GM21528 (cell line): ENCODE measurements around the gene MAGI1.

Source experiments
- ATAC-seq: cut with Tn5 transposase; IDR thresholded peaks from one replicate; pipeline ENCODE4 v1.9.1; 2021; ENCODE audit warnings: mild to moderate bottlenecking, moderate library complexity; ENCODE audit not compliant: unreplicated experiment, low FRiP score

Gene MAGI1

GRCh38 chr3:66017084-66017483 lies 21.6 kb downstream of the MAGI1 start:
- no peak for ATAC-seq

GRCh38 chr3:66015841-66016240 lies 22.9 kb downstream of the MAGI1 start:
- no peak for ATAC-seq

GRCh38 chr3:66014651-66015050 lies 24.1 kb downstream of the MAGI1 start:
- no peak for ATAC-seq

GRCh38 chr3:66014056-66014455 lies 24.7 kb downstream of the MAGI1 start:
- ATAC-seq, result no peak

GRCh38 chr3:66012711-66013110 lies 26.0 kb downstream of the MAGI1 start:
- ATAC-seq, result no peak

- no peak for ATAC-seq
Measured at GRCh38 chr3:66010739-66011655, 27.7 kb downstream of the MAGI1 start.

GRCh38 chr3:66010348-66010738 lies 28.4 kb downstream of the MAGI1 start:
- ATAC-seq, result no peak

GRCh38 chr3:66004244-66004643 lies 34.5 kb downstream of the MAGI1 start:
- ATAC-seq, result no peak

GRCh38 chr3:66001626-66002025 lies 37.1 kb downstream of the MAGI1 start:
- no peak for ATAC-seq

- ATAC-seq, result no peak
Measured at GRCh38 chr3:66000506-66000905, 38.2 kb downstream of the MAGI1 start.

GRCh38 chr3:65999606-66000005 lies 39.1 kb downstream of the MAGI1 start:
- no peak for ATAC-seq

GRCh38 chr3:65996589-65996988 lies 42.1 kb downstream of the MAGI1 start:
- ATAC-seq, result no peak

- ATAC-seq, result no peak
Measured at GRCh38 chr3:65995515-65995914, 43.2 kb downstream of the MAGI1 start.

GRCh38 chr3:65995030-65995429 lies 43.7 kb downstream of the MAGI1 start:
- ATAC-seq, result no peak

- no peak for ATAC-seq
Measured at GRCh38 chr3:65993134-65993900, 45.4 kb downstream of the MAGI1 start.

- ATAC-seq, result no peak
Measured at GRCh38 chr3:65992106-65992505, 46.6 kb downstream of the MAGI1 start.

- no peak for ATAC-seq
Measured at GRCh38 chr3:65988411-65989180, 50.1 kb downstream of the MAGI1 start.

GRCh38 chr3:65986285-65986684 lies 52.4 kb downstream of the MAGI1 start:
- no peak for ATAC-seq

GRCh38 chr3:65984975-65985374 lies 53.7 kb downstream of the MAGI1 start:
- ATAC-seq, result no peak

- ATAC-seq, result no peak
Measured at GRCh38 chr3:65983100-65983499, 55.6 kb downstream of the MAGI1 start.

- no peak for ATAC-seq
Measured at GRCh38 chr3:65979731-65980130, 59.0 kb downstream of the MAGI1 start.
